NCI-H1930 (cell line): Measurements from ENCODE around the gene SCRT2.
"Not testable (repeated sequence)": the region's sequence is repeated elsewhere in the genome, so short reads cannot be mapped to it uniquely, and the experiment has no call there.

Experiments used
- DNase-seq, 2 experiments: peaks; one replicate each; lab custom pipeline; 2025; lab: John Stamatoyannopoulos, UW

Gene SCRT2

DNA sequence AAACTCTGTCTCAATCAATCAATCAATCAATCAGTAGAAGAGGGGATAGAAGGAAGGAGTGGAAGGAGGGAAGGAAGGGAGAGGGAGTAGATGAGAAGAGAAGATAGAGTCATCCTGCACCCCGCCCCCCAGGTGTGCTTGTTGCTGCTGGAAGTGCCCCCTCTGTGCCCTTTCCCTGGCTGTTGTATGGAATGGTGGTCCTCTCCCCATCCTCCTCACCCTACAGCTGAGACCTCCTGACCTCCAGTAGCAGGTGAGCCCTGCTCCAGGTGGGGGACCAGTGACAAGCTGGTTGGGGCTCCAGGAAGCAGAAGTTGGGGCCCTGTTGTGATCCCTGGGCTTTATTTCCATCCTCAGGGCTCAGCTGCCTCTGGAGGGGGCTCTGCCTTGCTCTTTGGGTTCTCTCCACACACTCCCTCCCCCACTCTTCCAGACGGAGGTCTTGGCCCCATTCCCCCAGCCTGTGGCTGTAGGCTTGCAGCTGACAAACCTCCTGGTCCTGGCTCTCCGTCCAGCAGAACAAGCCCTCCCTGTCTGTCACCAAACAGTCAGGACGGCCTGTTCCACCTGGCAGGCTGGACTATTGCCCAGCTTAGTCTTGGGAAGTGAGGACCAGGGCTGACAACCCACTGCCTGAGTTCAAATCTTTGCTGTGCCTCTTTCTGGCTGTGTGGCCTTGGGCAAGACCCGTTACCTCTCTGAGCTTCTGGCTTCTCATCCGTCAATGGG, 26.0 kb upstream of the SCRT2 start:
- DNase-seq, result no peak

DNA sequence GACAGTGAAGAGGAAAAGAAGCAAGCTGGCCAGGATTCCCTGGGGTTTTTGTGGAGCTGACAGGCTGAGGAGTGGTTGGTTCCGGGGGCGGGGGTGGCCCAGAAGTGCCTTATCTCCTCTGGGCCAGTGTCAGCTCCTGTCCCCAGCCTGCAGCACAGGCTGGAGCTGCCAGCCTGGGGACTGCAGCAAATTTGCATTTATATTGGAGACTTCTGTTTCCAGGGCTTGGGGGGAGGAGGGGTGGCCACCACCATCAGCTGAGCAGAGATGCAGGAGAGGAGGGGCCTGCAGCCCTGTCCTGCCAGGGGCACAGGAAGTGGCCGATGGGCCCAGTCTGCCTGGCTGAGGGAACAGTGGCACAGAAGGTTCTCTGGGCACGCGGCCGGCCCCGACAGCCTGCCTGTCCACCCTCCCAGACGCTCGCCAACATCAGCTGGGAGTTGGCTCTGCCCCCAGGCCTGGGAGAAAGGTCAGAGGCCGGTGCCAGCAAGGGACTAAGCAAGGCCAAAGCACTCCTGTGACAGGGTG, 24.3 kb upstream of the SCRT2 start:
- no peak for DNase-seq

DNA sequence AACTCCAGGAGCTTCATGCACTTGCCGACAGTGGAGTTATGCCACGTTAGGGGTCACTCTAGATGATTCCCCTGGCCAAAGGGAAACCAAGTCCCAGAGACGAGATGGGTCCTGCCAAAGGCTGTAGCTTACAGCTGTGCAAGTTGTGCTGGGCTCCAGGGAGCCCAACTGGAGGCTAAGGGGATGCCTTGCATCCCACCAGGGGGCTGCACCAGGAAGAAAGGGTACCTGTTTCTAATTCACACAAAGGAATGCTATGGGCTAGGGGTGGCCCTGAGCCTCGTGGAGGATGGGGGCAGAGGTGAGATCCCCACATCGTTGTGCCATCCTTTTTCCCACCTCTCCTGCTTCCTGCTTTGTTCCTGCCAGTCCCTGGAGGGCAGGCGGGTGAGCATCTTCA, 23.7 kb upstream of the SCRT2 start:
- DNase-seq, result no peak

DNA sequence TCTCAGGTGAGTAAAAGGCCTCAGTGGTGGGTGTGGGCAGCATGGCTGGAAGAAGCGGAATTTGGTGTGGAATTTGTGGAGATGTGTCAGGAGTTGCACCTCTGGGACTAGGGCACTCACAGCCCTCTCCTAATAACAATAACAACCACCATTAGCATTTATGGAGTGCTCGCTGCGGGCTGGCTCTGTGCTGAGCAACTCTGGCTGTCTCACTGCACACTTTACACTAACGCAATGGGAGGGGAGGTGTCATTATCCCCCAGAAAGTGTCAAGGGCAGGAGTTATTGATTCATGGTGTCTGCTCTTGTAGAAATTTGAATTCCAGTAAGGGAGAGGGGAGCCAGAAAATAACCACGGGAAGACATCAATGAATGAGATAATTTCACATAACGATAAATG, 22.7 kb upstream of the SCRT2 start:
- no peak for DNase-seq

DNA sequence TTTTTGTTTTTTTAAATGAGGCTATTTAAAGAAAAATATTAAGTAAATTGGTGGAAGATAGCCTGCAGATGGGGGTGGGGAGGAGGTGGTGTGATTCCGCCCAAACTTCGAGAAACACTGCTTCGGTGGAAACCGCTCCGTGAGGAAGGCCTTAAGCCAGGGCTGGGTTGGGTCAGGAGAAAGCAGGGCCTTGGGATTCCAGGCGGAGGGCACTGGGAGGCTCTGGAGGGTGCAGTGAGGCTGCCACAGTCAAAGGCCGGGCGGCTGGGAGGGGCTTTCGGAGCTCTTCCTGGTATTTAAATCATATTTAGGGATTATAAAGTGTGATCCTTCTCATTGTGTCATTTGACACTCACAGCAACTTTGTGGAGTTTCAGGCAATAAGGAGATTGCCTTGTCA, 22.2 kb upstream of the SCRT2 start:
- DNase-seq, result no peak

DNA sequence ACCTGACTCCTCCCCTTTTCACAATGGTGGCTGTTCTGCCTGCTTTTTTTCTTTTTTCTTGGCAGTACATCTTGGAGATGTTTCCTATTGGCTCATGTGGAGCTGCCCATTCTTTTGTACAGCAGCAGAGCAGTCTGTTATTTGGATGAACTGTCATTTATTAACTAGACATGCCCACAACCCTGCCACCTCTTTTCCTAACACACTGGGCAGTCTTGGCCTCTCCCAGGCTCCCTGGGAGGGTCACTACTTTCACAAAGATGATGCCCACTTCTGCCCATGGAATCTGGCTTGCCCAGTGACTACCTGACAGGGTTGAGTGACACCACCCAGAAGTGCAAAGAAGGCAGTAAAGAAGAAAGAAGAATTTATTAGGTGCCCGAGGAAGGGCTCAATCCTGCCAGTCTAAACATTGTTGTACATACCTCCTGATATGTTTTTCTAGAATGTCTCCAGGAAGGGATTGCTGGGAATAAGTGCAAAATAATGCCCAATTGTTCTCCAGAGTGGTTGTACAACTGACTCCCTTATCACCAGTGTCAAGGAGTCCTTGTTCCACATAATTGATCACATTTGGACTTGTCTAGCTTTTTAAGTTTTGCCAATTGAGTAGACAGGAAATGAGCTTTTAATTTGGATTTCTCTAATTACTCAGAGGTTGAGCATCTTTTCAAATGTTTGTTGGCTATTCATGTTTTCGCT, 19.7 kb upstream of the SCRT2 start:
- no peak for DNase-seq

DNA sequence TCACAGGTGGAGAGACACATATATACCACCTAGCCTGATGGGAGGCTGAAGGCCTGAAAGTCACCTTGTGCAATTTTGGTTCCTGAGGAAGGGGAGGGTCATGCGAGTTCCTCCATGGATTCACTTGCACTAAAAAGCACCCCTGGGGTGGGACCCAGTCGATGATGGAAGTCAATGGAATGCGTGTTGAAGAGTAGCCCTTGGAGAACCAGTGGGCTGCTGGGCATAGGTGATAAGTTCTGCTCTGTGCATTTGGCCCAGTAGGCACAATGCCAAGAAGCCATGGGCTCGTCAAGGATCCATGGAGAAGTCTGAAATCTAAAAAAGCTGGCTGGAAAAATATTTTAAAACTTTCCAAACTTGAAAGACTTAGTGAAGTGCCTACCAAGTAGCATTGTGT, 18.9 kb upstream of the SCRT2 start:
- no peak for DNase-seq

DNA sequence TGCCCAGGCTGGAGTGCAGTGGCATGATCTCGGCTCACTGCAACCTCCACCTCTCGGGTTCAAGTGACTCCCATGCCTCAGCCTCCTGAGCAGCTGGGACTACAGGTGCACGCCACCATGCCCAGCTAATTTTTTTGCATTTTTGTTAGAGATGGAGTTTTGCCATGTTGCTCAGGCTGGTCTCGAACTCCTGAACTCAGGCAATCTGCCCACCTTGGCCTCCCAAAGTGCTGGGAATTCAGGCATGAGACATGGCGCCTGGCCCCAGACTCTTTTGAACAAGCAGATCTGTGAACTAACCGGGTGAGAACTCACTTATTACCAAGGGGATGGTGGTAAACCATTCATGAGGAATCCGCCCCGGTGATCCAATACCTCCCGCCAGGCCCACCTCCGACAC, 18.2 kb upstream of the SCRT2 start:
- not testable (repeated sequence) for DNase-seq

DNA sequence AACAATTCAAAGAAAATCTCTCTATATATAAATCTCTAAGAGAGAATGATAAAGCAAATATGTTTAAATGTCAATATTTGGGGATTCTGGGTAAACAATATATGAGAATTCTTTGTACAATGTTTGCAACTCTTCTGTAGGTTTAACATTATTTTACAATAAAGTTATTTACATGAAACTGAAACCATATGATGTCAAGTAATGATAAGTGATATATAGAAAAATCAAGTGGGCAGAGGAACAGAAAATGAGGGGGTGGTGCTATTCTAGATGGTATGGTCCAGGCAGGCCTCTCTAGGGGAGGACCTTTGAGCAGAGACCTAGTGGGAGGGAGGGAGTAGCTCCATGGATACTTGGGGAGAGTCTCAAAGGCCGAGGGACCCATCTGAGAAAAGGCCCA, 16.4 kb upstream of the SCRT2 start:
- no peak for DNase-seq

DNA sequence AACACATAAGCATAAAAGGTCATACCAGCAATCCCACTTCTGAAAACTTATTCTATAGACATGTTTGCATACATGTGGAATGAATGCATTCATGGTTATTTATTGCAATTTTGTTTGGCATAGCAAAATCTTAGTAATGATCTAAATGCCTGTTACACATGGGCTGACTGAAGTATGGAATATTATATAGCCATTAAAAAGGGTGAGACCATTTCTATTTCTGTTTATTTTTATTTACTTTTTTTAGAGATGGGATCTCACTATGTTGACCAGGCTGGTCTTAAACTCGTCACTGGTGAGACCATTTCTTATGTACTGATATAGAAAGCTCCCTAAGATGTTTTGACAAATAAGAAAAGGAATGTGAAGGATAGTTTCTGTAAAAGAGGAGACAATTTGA, 14.3 kb upstream of the SCRT2 start:
- DNase-seq, result no peak

DNA sequence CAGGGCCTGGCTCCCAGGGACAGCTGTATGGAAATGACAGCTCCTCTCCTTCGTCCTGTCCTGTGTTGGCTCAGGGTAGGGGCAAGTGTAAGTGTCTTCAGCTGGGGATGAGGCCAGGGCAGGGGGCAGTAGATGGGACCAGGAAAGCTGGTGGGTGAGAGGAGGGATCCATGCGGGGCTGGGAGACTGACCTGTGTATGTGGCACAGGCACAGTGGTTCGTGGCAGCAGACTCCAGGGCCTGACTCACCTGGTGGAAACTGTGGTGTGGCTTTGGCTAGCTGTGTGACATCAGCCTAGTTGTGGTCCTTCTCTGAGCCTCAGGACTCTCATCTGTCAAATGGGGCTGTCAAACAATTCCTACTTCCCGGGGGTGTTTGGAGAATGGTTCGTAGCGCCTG, 13.7 kb upstream of the SCRT2 start:
- no peak for DNase-seq

DNA sequence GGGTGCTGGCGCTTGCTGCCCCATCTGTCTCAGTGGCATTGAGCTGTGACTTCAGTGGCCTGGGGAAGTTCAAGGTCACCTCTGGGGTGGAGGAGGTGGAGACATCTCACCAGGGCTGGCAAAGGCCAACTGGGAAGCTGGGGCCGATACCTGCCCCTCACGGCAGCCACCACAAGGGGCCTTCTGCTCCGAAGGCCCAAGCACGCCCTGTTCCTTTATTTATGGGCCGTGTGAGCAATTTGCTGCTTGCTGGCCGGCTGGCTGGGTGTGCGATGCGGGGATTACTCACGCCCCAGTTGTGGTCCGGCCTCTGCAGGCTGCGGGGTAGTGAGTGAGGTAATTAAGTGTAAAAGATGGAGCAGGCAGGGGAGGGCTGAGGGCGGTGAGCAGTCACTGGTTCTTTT, 13.2 kb upstream of the SCRT2 start:
- no peak for DNase-seq

DNA sequence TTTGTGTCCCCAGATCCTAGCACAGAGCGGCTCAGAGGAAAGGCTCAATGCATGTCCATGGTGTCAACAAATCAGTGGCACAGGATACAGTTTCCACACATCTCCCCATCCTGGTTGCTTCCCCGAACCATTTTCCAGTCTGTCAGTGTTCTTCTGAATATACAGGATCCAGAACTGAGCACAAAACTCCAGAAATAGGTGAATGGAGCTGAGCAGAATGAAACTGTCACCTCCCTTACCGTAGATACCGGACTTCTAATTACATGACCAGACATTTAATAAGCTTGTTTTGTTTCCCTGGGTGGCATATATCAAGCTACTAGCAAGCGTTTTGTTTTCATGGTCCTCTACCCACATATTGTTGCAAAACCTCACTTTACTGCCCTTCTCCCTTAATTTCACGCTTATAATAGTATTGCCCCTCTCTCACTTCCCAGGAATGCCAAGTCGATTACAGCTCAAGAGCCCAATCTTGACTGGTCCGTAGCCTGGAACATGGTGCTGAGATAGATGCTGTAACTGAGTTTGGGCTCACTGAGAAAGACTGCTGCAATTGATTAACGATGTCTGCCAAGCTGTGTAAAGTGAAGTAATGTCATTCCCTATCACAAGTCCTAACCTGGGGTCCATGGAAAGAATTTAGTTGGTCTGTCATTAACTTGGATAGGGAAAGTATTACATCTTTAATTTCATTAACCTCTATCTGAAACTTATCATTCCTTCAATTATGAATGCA, 12.0 kb upstream of the SCRT2 start:
- no peak for DNase-seq

DNA sequence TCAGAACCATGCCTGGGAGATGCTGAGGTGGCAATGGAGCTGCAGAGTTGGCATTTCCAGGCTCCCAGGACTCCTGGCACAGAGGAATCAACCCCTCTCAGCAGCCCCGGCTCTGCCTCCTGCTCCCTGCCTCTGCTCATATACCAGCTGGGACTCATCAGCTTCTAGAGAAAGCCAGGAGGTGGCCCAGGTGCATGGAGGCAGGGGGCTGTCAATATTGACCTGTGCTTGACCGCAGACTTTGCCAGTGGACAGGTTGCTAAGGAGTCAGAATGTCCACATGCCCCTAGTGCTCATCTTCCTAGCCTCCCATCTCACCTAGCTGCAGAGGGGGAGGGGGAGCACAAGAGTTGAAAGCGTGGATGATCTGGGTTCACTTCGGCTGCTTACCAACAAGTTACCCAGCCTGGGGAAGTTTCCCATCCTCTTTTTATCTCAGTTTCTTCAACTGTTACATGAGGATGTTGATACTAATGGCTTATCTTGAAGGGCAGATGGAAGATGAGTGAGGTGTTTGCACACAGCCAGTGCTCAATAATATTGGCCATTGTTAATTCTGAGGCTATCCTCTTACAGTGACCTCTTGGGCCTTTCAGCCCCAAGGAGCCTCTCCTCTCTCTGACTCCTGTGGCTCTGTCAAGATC, 9.2 kb upstream of the SCRT2 start:
- DNase-seq, result no peak

DNA sequence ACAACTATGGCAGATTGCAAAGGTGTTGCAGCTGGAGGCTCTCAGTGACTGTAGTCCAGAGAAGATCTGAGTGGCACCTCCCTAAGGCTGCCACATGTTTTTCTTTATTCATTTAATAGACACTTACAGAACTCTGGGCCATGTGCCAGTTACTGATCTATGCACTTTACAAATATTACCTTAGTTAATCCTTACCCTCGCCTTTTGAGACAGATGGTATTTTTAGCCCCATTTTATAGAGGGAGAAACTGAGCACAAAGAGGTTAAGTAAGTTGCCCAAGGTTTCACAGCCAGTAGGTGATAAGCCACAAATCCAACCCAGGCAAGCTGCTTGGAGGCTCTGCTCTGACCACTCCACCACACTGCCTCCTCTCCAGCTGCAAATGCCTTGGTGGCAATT, 6.5 kb upstream of the SCRT2 start:
- no peak for DNase-seq

DNA sequence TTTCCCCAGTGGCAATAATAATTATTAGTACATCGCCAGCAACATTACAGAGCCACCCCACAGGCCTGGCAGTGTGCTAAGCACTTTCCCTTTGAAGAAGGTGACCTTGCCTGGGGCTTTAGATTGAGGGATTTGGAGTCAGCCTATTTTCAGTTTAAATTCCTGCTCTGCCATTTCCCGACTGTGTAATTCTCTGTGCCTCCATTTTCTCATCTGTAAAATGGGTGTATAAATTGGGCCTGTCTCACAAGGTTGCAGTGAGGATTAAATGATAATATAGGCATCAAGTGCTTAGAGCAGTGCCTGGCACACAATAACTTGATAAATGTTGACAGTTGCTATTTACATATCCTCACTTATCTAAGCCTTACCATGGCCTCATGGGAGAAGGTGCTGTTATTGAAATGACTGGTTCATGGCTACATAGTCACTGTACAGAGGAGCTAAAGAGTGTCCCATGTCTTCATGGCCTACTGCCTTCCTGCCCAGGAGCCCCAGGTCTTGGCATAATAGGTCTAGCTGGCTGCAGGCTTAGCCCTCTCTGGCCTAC, 5.1 kb upstream of the SCRT2 start:
- DNase-seq, result no peak

DNA sequence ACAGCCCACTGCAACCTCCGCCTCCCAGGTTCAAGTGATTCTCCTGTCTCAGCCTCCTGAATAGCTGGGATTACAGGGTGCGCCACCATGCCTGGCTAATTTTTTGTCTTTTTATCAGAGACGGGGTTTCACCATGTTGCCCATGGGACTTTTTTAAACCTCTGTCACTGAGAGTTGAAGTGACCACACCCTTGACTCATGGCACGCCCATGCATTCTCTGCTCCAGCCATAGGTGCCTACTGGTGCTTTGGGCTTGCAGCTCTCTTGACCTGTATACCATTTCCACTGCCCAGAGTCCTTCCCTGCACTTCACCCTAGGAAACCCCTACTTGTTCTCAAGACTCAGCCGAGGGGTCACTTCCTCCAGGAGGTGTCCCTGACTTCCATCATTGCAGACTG, 2.4 kb upstream of the SCRT2 start:
- no peak for DNase-seq

DNA sequence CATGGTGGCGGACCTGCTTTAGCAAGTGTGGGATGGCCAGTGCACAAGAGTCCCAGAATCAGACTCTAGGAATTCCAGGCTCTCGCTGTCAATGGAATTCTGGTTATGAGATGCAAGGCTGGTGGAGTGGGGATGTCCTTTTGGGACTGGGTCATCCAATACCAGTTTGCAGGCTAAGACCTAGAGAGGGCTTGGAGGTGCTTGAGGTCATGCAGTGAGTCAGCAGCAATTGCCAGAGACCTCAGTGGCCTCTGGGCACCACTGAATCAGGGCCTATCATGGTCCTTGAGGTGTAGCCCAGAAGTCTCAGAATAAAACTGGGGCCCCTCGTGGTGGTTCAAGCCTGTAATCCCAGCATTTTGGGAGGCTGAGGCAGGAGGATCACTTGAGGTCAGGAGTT, 1.4 kb upstream of the SCRT2 start:
- DNase-seq, result no peak

DNA sequence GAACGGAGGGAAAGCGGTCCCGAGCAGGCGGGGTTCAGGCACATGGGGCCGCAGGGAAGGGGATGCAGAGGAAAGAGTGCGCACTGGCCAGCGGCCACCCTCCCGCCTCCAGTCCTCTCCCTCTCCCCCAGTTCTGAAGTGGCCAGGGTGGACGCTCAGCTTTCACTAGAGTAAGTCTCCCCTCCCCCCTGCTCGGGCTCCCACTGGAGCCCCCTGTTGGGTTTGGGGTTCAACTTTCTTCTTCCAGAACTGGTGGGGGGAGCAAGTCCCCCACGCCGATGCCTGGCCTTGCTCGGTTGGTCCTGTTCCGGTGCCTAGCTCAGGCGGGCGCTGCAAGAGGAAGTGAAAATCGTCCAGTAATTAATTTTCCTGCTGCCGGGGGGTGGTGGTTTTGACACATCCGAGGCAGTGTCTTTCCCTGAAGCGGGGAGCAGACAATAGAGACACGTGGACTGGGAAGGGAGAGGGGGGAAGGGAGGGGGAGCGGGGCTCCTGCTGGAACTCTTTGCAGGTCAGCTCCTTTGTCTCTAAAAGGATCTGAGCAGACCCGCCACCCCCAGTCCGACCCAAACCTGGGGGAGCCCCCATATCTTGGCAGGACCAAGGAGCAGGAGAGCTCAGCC, 824 bp upstream of the SCRT2 start:
- DNase-seq, result no peak

DNA sequence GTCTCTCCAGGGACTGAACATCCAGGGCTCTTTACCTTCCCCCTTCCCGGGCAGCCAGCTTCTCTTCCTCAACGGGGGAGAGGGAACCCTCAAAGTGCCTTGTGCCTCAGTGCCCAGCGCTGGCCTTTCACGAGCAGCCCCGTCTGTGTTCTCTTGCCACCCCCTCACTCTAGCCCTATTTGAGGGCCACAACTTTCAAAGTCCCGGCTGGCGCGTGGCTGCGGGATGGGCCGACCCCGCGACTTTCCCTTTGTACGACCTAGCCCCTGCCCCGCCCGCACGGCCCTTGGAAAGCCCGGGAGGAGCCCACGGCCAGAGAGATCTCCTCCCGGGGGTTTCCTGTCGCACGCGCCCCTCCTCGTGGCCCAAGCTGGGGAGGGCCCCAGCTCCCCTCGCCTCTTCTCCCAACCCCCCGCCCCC, 559 bp downstream of the SCRT2 start:
- no peak for DNase-seq

DNA sequence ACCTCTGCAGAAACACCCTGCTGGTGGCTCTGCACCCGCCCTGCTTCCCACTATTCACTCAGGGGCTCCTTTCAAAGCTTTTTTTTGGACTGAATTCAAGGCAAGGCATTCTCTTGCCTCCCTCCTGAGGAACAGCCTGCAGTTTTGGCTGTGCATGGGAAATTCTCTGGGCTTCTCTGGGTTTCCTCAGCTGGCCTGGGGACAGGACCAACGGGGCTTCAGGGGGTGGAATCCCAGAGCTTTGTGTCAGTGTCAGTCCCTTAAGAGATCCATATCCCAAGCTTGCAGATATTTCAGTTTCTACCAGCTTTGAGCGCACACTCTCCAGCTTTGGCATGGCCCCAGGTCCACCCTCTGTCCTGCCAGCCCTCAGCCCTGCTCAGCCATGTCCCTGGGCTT, 2.0 kb downstream of the SCRT2 start:
- no peak for DNase-seq
